ENCODE results near the gene DUSP23.

DNA sequence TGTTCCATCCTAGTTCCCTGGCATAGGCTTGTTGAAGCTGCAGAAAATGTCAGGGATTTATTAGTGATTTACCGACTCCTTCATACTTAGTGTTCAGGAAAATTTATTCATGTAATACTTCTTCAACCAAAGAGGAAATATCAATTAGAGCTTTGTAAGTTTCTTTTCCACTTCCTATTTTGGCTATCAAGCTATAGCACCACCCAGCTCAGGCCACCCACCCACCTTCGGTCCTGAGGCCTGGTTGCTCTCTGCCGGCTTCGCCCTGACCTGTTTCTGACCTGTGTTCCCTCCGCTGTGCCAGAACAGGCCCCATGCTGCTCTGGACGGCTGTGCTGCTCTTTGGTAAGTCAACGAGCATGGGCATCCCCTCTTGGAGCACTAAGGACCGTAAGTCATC, 21.3 kb downstream of the DUSP23 start, which contains the start of gene FCRL6:
- no peak for TF ChIP-seq POLR2AphosphoS5 (IDR thresholded peaks at IDR 0.05; ENCODE audit: borderline replicate concordance, low read depth, low read length)
- no peak for TF ChIP-seq EZH2 (IDR thresholded peaks at IDR 0.05)

Data from SK-N-MC (cell line).